Stimulated activated CD4-positive, alpha-beta T cell treated with anti-CD3 and anti-CD28 coated beads, Interleukin-4, amount 100 ng/mL, for 4 hours (primary cell): Measurements from ENCODE around the gene TEX30.
"Not testable (repeated sequence)": the region's sequence is repeated elsewhere in the genome, so short reads cannot be mapped to it uniquely, and the experiment has no call there.

Experiments
- DNase-seq, 2 experiments: peaks; one replicate each; pipeline ENCODE4 v3.0.0-alpha.2; 2020

Gene TEX30

DNA sequence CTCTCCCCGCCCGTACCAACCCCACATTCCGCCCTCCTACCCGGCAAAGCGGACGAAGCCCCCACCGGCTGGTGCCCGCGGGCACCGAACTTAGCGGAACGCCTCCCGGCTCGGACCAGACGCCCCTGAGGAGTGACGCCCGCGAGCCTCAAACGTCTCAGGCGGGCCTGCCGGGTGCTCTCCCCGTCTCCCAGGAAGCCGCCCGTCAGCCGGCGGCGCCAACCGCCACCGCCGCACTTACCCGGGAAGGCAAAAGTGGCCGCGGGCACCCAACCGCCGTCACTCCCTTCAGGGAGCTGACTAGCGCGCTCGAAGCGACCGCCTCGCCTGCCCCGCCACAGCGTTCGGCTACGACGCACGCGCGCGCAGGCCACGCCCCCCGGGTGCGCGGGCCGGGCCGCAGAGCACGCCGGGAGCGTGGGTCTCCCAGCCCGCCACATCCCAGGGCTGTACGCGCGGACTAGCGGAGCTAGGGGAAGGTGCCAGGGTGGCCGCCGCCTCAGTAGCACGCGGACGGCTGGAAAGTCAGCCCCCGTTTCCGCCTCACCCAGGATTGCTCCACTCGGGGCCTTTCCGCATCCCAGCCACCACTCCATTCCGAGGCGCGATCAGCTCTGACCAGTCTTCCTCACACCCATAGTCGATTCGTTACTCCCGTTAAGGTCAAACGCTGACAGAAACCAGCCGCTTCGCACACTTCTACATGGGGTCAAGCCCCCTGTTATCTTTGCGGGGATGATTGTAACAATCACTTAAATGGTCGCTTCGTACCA is at the start of gene TEX30:
Gene TEX30, minus strand, starts transcription at position 346 of the 773 bp plus-strand sequence. CDS start 3,760 bp downstream, outside the sequence.
- peak; percentile 84 to 88 for DNase-seq

DNA sequence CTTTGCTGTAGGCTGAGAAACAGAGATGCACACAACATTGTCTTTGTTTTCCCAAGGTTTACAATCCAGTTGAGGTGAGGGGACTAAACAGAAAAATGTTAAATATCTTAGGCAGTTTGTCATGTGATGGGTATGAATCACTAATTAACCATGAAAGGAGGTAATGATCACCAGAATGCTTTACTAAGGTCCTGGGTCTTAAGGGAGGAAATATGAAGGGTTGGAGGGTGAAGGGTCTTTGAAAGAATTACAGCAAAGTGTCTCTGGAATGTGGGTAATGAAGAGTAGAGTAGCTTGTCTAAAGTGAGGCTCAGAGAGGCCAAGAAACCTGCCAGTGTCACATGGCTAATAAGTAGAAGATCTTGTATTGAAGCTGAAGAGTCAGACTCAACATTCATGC is 44.3 kb upstream of the TEX30 start:
- no peak for DNase-seq

DNA sequence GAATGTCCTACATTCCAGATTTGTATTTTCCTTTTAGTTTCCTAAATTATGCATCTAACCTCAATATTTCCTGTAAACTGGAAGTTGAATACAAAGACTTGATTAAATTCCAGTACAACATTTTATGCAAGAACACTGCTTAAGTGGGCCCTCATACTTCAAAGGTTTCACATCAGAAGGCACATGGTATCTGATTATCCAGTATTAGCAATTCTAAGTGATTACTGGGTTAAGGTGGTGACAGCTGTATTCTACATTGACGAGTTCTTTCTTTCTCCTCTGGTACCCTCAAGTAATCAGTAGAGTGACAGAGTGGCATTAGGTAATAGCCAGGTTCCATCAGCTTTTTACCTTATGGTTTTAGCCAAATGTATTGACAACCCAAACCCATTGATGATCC is 43.7 kb upstream of the TEX30 start:
- no peak for DNase-seq

DNA sequence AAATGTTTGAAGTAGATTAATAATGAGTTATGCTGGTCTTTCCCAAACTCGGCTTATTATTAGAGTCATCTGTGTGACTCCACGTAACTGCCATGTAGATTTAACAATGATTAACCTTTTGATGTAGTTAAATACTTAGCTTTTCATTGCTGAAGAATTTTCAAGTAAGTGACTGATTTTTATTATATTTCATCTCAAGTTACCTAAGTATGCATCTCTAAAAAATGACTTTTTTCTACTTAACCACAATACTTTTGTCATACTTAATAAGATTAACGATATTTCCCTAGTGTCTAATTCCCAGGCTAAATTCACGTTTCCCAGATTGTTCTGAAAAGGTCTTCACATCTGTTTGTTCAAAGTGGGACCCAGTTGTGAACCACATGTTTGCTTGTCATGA is 43.1 kb upstream of the TEX30 start:
- no peak for DNase-seq

DNA sequence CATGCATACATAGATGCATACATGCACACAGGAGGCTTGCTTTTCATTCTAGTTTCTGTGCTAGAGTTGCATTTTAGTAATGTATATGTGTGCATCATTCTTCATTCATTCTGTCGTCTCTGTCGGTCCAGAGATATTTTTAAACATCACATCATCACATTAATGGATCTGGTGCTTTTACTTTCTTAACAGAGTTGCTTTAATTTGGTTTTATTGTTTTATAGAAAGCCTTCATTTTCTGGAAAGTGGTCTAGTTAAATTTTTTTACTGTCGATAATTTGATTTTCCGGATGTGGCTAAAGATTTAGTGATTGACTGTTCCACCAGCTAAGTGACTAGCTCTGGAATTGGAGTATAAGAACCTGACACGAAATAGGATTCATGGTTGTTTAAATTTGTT is 42.2 kb upstream of the TEX30 start:
- no peak for DNase-seq

DNA sequence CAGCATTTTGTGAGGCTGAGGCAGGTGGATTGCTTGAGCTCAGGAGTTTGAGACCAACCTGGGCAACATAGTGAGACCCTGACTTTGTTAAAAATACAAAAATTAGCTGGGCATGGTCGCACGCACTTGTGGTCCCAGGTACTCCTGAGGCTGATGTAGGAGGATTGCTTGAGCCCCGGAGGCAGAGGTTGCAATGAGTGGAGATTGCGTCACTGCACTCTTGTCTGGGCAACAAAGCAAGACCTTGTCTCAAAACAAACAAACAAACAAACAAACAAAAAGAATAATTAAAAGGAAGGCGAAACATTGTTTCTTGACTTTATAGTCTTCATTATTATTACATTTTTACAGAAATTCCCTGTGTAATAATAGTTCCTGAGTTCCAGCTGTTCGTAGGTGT is 41.2 kb upstream of the TEX30 start:
- no peak for DNase-seq

DNA sequence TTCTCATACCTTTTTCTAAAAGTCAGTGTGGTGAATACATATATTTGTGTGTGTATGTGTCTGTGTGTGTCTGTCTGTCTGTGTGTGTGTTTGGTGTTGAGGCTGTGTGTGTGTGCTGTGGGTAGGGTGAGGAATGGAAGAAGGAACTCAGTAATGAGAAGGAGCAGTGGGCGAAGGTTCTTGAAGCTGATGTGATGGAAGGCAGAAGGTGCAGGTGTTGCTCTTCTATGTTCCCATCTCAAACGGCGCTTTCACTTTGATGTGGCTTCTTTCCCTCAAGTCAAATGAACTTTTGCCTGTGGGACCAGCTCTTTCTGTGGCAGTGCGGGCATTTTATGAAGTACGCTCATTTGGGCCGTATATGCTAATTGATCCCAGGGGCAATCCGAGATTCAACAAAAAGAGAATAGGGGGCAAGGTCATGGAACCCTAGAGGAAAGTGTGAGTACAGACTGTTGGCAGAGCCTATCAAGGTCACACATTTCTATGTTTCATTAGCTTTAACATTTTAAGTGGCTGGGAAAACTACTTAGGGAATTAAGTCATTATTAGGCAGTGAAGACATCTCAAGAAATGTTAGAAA is 40.5 kb upstream of the TEX30 start:
- DNase-seq: no peak

DNA sequence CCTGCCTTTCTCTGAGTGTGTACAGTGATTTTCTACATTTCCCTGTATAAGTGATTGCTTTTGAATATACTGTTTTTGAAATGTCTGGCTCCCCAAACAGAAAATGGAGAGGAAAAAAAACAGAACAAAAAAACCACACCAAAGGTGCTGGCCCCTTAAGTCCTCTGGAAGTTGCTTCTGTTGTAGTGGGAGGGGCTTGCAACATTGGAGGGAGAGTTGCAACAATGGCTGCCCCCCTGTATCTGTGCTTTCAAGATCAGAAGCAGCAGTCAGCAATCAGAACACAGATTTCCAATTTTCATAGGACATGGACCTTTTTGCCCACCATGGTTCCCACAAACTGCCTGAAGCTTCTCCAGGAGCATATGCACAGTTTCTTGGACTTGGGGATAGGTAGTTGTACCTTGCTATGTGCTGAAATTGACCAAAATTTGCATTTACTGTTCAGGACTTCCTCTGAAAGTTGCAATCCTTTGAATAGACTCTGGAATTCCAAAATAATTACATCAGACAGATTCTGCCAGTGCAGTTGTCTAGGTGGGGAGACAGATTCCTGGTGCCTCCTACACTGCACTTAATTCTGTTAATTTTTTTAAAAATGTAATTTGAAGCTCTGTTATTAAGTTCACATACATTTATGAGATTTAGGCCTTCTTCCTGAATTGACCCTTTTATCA is 39.2 kb upstream of the TEX30 start:
- DNase-seq: no peak

DNA sequence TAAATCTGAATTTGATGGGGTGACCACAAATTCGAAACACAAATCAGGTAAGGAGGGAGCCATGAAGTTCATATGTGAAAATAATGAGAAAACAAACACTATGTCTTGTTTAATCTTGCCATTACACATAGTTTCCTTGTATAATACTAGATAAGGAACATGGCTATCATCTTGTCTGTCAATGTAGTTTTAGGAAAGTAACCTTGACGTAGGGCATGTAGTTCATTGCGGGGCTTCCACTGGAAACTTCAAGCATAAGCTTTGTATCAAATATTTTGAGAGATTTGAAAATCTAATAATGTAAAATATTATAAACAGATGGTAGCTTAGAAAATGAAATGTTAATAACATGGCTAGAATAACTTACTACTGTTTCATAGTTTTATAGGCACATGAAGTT is 34.1 kb upstream of the TEX30 start:
- no peak for DNase-seq

DNA sequence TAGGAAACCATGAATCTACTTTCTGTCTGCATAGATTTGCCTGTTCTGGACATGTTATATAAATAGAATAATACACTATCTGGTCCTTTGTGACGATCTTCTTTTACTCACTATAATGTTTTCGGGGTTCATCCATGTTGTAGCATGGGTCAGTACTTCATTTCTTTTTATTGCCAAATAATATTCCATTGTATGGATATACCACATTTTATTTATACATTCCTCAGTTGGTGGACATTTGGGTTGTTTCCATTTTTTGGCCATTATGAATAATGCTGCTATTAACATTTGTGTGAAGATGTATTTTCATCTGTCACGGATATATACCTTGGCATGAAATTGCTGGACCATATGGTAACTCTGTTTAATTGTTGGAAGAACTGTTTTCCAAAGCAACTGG is 32.1 kb upstream of the TEX30 start:
- no peak for DNase-seq

DNA sequence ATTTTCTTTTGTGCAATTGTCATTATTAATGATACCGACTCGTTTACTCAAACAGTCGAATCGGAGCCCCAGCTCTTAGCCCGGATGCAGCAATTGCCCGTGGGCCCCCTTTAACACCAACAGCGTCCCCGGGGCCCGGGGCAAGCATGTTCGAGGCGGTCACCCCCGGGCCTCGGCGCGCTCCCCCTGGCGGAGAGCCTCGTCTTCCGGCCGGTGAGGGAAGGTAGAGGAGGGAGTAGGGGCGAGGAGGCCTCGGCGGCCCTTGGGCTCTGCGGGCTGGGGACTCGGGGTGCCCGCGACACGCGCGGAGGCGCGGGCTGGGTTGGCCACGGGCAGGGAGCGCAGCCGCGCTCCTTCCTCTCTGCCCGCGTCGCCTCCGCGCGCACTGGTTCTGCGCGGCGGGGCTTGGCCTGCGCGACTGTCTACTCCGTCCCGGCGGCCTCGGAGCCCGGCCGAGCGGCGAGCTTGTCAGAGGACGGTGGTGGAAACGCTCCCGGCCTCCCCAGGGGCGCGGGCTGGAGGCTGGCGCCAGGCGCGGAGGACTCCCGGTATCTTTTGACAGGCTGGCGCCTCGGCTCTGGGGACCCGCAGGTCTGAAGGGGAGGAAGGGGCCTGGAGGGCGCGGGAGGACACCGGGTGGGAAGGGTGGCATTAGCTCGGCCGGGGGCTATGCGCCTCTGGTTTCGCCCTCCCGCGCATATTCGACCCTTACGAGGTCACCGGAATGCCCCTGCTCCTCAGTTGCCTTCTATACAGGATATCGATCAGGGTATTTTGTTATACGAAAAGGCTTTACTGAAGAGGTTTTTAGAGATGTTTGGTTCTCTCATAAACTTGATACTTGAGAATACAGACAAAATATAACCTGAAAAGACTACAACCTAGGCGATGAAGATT is 26.8 kb upstream of the TEX30 start:
- DNase-seq: peak; percentile 76 to 85

DNA sequence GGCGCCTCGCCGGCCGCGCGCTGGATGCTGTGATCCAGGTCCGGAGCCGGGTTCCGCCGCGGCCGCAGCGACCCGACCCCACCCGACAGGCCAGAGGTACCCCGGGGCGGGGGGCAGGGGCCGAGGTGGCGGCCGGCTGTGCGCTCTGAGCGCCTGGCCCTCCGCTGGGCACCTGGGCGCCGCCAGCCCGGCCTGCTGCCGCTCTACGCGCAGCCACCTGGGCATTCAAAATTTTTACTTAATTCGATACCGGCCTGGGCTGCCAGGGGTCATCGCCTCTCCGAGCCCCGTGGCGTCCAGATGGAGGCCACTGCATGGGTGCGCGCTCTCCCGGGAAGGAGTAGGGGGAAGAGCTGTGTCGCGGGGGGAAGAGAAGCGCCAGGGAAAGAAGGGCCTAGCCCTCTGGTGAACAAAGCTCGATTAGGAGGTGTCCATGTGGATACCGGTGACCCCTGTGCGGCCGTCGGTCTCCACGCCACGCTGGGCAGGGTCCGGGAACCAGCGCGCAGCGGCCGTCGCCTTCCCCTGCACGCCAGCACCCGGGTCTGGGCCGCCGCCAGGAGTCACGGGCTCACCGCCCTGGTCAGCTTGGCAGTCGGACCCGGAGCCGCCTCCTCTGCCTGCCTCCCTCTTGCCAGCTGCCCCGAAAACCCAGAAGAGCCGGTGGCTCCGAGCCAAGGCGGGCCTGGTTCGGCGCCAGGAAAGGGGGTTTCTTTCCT is 26.0 kb upstream of the TEX30 start:
- no peak for DNase-seq

DNA sequence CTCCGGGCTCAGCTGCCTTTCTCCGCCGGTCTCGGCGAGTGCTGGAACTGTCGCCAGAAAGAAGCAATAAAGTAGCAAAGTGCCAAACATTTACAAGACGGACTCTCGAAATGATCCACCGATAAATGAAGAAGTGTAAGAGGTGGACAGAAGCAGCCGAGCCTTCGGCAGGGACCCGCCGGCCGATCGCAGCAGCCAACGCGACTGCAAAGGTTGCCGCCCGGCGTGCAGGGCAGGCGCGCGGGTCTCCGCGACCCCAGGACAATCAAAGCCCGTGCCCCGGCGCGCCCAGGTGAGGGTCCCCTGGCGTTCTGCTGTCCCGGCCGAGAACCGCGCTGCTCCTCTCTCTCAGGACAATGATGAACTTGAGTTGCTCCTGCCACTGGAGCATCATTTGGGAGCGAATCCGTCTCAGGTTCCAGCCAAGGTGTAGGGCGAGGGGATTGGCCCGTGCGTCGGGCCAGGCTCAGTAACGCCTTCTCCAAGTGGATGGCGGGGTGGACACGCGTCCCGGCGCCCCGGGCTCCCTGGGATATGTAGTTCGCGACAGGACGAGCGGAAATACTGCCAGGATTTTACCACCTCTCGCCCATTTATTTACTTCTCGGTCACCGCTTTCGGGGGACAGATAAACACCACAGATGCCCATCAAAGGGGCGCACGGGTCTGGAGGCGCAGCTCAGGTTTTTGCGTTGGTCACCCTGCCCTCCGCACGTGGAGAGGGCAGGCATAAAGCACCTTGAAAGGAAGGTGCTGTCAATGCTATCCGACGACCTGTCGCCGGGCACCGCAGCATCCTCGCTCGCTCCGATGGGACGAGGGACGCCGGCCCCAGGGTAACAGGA is 25.2 kb upstream of the TEX30 start, which contains the start of the genes BIVM and POGLUT2:
Gene BIVM, plus strand, starts transcription at position 539 of the 845 bp plus-strand sequence. CDS start 8,149 bp downstream, outside the sequence.
Gene POGLUT2, minus strand, starts transcription at position 396 of the 845 bp plus-strand sequence. Its CDS starts 306 bp downstream, at position 90.
- DNase-seq: peak; percentile 37 to 67

DNA sequence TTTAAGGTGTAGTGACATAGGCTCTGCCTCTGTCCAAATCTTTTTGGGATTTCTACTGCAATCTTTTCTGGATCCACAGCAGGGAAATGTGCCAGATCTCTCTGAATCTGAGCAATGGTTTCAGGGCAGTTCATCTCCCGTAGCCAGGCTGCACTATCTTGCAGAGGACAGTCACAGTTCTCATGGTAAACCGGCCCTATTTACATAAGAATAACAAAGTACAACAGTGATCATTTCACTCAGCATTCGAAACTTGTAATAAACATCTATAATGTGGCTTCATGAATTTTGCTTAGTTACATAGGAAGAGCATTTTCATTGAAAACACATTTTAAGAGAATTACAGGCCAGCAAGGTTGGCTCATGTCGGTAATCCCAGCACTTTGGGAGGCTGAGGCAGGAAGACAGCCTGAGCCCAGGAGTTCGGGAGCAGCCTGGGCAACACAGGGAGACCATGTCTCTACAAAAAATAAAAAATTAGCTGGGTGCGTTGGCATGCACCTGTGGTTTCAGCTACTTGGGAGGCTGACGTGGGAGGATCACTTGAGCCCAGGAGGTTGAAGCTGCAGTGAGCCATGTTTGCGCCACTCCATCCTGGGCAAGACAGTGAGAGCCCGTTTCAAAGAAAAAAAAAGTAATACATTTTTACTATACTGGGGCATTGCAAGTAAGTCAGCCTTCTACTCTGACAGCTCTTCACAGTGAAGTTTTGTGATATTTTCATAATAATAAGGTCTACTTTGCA is 20.2 kb upstream of the TEX30 start:
- no peak for DNase-seq

DNA sequence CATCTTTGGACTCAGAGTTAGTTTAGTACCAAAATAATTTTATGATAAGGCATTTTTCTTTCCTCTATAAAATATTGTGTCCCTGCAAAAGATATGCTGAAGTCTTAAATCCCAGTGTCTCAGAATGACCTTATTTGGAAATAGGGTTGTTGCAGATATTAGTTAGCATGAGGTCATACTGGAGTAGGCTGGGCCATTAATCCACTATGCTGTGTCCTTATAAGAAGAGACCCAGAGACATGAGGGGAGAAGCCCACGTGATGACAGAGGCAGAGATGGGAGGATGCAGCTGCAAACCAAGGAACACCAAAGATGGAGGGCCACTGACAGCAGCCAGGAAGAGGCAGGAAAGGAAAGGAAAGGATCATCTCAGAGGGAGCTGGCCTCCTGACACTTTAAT is 18.8 kb upstream of the TEX30 start:
- DNase-seq: no peak

DNA sequence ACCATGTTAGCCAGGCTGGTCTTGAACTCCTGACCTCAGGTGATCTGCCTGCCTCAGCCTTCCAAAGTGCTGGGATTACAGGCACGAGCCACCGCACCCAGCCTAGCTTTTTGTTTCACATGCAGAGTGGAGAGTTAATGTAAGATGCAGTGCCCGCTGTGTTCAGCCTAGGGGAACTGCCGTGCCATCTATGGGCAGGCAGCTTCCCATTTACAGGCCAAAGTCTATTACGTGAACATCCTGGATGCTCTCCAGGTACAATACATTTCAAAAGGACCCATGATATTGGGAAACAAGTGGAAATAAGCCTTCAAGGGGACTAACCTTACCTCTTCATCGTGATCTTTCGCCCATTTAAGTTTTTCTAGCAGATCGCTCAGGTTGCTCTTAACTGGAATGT is 15.1 kb upstream of the TEX30 start:
- DNase-seq: no peak

DNA sequence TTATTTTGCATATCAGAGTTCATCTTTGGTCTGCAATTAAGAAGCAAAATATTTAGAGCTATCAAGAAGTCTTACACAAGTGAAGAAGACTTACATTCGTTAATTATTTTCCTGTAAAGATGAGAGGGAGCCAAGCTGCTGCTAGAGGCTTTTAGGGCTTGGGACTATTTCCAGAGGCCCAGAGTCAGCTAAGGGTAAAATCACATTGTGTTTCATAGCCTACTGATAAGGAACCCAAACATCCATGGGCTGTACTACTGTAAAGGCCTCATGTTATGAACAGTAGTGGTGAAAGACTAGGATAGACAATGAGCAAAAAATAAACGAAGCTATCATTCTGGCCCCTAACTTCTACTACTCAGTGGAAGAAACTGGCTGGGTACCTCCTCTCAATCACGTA is 10.9 kb upstream of the TEX30 start:
- DNase-seq: no peak

DNA sequence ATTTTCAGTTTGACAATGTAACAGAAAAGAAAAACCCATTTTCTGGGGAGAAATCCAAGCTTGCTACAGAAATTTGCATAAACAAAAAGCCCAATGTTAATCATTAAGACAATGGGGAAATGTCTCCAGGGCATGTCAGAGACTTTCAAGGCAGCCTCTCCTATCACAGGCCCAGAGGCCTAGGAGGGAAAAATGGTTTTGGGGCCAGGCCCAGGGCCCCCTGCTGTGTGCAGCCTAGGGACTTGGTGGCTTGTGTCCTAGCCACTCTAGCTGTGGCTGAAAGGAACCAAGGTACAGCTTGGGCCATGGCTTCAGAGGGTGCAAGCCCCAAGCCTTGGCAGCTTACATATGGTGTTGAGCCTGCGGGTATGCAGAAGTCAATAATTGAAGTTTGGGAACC is 8.0 kb upstream of the TEX30 start:
- no peak for DNase-seq

DNA sequence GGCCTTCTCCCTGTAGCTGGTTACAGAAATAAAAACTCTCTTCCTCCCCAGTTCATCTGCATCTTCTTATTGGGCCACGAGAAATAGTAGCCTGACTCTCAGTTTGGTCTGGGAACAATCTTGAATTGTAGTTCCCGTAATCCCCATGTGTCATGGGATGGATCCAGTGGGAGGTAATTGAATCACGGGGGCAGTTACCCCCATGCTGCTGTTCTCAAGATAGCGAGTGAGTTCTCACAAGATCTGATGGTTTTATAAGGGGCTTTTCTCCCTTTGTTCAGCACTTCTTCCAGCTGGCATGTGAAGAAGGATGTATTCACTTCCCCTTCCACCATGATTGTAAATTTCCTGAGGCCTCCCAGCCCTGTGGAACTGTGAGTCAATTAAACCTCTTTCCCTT is 7.1 kb upstream of the TEX30 start:
- not testable (repeated sequence) for DNase-seq

DNA sequence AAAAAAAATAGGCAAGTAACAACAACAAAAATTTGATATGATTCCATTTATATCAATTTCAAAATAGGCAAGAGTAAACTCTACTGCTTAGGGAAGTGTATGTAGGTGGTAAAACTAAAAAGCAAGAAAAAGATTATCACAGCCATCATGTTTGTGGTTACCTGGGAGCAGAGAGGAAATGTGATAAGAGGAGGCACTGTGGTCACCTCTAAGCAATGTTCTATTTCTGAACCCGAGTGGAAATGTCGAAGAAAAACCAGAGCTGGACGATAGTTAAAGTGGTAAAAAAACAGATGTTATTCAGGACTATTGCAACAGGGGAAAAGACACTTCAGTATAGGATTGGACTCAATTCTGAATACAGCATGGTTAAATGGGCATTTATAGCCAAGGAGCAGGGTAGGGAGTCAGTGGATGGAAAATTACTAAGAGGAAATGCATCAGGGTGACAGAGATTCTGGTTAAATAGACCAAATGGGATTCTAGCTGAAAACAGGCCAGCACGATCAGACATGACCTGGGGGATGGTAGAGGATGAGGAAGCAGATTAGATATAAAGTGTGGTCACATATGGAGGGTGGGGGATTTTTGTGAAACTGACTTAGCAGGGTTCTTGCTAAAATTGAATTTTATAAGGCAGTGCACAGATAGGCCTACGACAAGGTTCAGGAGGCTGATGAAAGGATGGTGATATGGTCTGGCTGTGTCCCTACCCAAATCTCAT is 6.0 kb upstream of the TEX30 start:
- peak in 1 of 2 experiments; percentile 19 for DNase-seq
